ENCODE data around the gene MAP3K13.

DNA sequence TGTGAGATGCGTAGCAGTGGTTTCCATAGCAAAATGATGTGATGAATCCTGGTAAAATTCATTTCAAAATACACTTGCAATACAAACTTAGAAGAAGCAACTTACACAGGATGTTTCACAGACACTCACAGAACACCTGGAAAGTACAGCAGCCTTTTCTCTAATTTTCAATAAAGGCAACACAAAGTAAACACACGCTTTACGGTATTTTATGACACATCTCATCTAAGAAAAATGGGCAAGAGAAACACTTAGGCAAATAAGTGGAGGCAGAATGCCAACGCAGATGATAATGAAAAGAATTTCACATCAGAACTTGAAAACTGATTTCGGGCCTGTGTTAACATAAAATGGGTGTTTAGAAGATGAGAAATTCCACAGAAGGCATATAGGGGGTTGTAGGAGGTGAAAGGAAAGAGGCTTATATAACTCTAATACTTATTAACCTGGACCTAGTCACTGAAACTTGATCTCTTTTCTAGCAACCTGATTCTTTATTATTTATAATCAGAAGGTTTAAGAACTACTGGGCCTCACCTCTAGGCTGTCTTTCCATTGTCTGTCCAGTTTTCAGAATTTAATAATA, 25.6 kb upstream of the MAP3K13 start:
- TF ChIP-seq SP1 (IDR thresholded peaks at IDR 0.05) (no peak), TARDBP (IDR thresholded peaks at IDR 0.05) (no peak), SUZ12 (IDR thresholded peaks at IDR 0.05) (no peak)

Data from HEK293T (cell line).